ENCODE measurements around the gene PTPMT1.

The PTPMT1 gene

GRCh38 chr11:47616726-47617416, 51.5 kb downstream of the PTPMT1 start:
- Mint-ChIP-seq H3K27me3 (ENCODE audit: low read depth) (no peaks in the 10 kb centered on the region), H3K4me1 (peaks cover 5% of the 10 kb centered on the region), H3K4me3 (no peak overlapping the region), H3K9me3 (no peaks in the 10 kb centered on the region), H3K36me3 (ENCODE audit: low read depth) (peaks cover 18% of the 10 kb centered on the region), H3K27ac (peak overlapping the region in 2 of 3 experiments; percentile 3 to 60)
- peak; percentile 49 to 76 (median 66) for TF ChIP-seq CTCF (IDR thresholded peaks at IDR 0.05; ENCODE audit: unreplicated experiment in 3 of 3)

GRCh38 chr11:47617417-47617809, 52.0 kb downstream of the PTPMT1 start:
- Mint-ChIP-seq H3K9me3 (no peaks in the 10 kb centered on the region), H3K36me3 (ENCODE audit: low read depth) (peaks cover 21% of the 10 kb centered on the region), H3K27ac (peak overlapping the region in 1 of 3 experiments; percentile 60), H3K27me3 (ENCODE audit: low read depth) (no peaks in the 10 kb centered on the region), H3K4me3 (no peak overlapping the region), H3K4me1 (peaks cover 5% of the 10 kb centered on the region)
- no peak for TF ChIP-seq CTCF (IDR thresholded peaks at IDR 0.05; ENCODE audit: unreplicated experiment in 3 of 3)

GRCh38 chr11:47620836-47621378, 55.5 kb downstream of the PTPMT1 start:
- H3K4me1 Mint-ChIP-seq, result peaks cover 5% of the 10 kb centered on the region
- no peak overlapping the region for H3K27ac Mint-ChIP-seq
- H3K9me3 Mint-ChIP-seq, result no peaks in the 10 kb centered on the region
- no peak overlapping the region for H3K4me3 Mint-ChIP-seq
- H3K36me3 Mint-ChIP-seq (ENCODE audit: low read depth), result peaks cover 33% of the 10 kb centered on the region
- TF ChIP-seq CTCF (IDR thresholded peaks at IDR 0.05; ENCODE audit: unreplicated experiment in 3 of 3), result no peak
- no peaks in the 10 kb centered on the region for H3K27me3 Mint-ChIP-seq (ENCODE audit: low read depth)
